PFSK-1 (cell line): ENCODE data around the gene THAP8.

Experiments used
- FOXP2 ChIP-seq: optimal IDR thresholded peaks from 2 replicates; pipeline ENCODE3; 2011; ENCODE audit warnings: borderline replicate concordance, control low read depth, inconsistent platforms; ENCODE audit not compliant: insufficient read depth; ENCODE audit errors: extremely low read length, extremely low read depth
- POLR2AphosphoS5 ChIP-seq: IDR thresholded peaks from 2 replicates; pipeline ENCODE4 v1.6.1; 2012; ENCODE audit warnings: low read depth, mild to moderate bottlenecking, control low read depth, low read length, moderate library complexity
- SIN3A ChIP-seq: IDR thresholded peaks from 2 replicates; pipeline ENCODE4 v1.6.1; 2012; ENCODE audit warnings: mild to moderate bottlenecking, low read length, moderate library complexity, borderline replicate concordance; ENCODE audit not compliant: insufficient read depth
- TAF1 ChIP-seq: IDR thresholded peaks from 2 replicates; pipeline ENCODE4 v1.6.1; 2012; ENCODE audit warnings: low read length, control low read depth, borderline replicate concordance; ENCODE audit not compliant: insufficient read depth
- TF ChIP-seq, protein P1 (sequence below), 2 experiments: IDR thresholded peaks; 2 replicates each; pipeline versions ENCODE4 v1.6.1 to v1.8.0; 2011 to 2012; ENCODE audit warnings: low read depth in 2 of 2, low read length in 2 of 2, control low read depth in 1 of 2, inconsistent platforms in 1 of 2, mild to moderate bottlenecking in 1 of 2, moderate library complexity in 1 of 2; ENCODE audit not compliant: insufficient read depth in 1 of 2

Gene THAP8

GRCh38 chr19:35995048-35995993 lies 58.8 kb downstream of the THAP8 start, which contains the start of gene SDHAF1:
TSS of gene SDHAF1 (plus strand) at chr19:35995188. CDS start at chr19:35995275, 87 bp downstream.
- TF ChIP-seq, protein P1, sequence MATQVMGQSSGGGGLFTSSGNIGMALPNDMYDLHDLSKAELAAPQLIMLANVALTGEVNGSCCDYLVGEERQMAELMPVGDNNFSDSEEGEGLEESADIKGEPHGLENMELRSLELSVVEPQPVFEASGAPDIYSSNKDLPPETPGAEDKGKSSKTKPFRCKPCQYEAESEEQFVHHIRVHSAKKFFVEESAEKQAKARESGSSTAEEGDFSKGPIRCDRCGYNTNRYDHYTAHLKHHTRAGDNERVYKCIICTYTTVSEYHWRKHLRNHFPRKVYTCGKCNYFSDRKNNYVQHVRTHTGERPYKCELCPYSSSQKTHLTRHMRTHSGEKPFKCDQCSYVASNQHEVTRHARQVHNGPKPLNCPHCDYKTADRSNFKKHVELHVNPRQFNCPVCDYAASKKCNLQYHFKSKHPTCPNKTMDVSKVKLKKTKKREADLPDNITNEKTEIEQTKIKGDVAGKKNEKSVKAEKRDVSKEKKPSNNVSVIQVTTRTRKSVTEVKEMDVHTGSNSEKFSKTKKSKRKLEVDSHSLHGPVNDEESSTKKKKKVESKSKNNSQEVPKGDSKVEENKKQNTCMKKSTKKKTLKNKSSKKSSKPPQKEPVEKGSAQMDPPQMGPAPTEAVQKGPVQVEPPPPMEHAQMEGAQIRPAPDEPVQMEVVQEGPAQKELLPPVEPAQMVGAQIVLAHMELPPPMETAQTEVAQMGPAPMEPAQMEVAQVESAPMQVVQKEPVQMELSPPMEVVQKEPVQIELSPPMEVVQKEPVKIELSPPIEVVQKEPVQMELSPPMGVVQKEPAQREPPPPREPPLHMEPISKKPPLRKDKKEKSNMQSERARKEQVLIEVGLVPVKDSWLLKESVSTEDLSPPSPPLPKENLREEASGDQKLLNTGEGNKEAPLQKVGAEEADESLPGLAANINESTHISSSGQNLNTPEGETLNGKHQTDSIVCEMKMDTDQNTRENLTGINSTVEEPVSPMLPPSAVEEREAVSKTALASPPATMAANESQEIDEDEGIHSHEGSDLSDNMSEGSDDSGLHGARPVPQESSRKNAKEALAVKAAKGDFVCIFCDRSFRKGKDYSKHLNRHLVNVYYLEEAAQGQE (IDR thresholded peaks at IDR 0.05; ENCODE audit: insufficient read depth in 1 of 2, low read depth in 2 of 2, low read length in 2 of 2) = no peak
- peak; percentile 91; the same call in 1 of the 2 replicates for TF ChIP-seq TAF1
- peak; percentile 78; the same call in 1 of the 2 replicates for TF ChIP-seq POLR2AphosphoS5

- TF ChIP-seq TAF1 (no peak), POLR2AphosphoS5 (no peak), FOXP2 (no peak), SIN3A (no peak)
- TF ChIP-seq, protein P1 (IDR thresholded peaks at IDR 0.05; ENCODE audit: insufficient read depth in 1 of 2, low read depth in 2 of 2, low read length in 2 of 2) = no peak
These were observed 60.0 kb downstream of the THAP8 start for GRCh38 chr19:35993923-35994598.

DNA sequence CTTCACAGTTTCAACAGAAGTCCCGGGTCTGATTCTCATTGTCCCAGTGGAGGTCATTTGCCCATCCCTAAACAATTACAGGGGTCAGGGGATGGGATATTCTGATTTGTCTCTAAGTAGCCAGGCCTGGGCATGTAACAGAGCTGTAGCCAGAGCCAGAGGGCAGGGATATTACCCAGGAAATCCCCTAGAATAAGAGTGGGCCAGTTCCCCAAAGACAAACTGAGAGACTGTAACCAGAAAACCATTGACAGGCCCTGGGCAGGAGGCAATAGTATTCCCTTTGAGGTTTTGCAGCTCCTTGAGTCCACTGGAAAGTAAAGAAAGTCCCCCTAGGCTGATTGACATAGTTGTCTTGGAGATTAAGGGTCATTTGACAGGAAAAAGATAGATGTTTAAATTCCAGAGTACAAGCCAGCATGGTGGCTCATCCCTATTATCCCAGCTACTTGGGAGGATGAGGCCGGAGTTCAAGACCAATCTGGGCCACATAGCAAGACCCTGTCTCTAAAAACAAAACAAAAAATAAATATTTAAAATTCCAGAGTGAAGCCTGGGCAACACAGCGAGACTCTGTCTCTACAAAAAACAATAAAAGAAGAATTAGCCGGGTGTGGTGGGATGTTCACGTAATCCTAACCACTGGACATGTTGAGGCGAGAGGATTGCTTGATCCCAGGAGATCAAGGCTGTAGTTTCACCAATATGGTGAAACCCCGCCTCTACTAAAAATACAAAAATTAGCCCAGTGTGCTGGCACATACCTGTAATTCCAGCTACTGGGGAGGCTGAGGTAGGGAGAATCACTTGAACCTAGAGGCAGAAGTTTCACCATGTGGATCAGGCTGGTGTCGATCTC lies 60.9 kb downstream of the THAP8 start:
- TF ChIP-seq TAF1 = no peak
- TF ChIP-seq FOXP2 = no peak
- no peak for TF ChIP-seq POLR2AphosphoS5
- TF ChIP-seq SIN3A = no peak
- TF ChIP-seq, protein P1 (IDR thresholded peaks at IDR 0.05; ENCODE audit: insufficient read depth in 1 of 2, low read depth in 2 of 2, low read length in 2 of 2) = no peak

GRCh38 chr19:35991731-35992450 lies 62.2 kb downstream of the THAP8 start:
- TF ChIP-seq, protein P1 (IDR thresholded peaks at IDR 0.05; ENCODE audit: insufficient read depth in 1 of 2, low read depth in 2 of 2, low read length in 2 of 2) = no peak
- TF ChIP-seq POLR2AphosphoS5 (no peak), FOXP2 (no peak), TAF1 (no peak), SIN3A (no peak)
